ENCODE measurements around the gene TRABD2B. TPM values are rescaled to one million over a fixed set of nuclear protein-coding genes. Genes with fewer than 3 reads are reported as not detected.

Gene TRABD2B
- total RNA-seq, 1 donor from 2014 or later: 1.8 TPM

GRCh38 chr1:47913225-47913823, 83.9 kb downstream of the TRABD2B start:
- no peak for TF ChIP-seq CTCF (IDR thresholded peaks at IDR 0.05)
- intact Hi-C loops (cut with DNase I): no loop called here
- no peak overlapping the region for H3K27ac ChIP-seq
- DNase-seq (no peak), ATAC-seq (no peak)
- no peaks in the 10 kb centered on the region for H3K27me3 ChIP-seq (ENCODE audit: low read depth)
- no peaks in the 10 kb centered on the region for H3K4me1 ChIP-seq
- H3K4me3 ChIP-seq: no peak overlapping the region
- H3K36me3 ChIP-seq: no peaks in the 10 kb centered on the region
- no peaks in the 10 kb centered on the region for H3K9me3 ChIP-seq

DNA sequence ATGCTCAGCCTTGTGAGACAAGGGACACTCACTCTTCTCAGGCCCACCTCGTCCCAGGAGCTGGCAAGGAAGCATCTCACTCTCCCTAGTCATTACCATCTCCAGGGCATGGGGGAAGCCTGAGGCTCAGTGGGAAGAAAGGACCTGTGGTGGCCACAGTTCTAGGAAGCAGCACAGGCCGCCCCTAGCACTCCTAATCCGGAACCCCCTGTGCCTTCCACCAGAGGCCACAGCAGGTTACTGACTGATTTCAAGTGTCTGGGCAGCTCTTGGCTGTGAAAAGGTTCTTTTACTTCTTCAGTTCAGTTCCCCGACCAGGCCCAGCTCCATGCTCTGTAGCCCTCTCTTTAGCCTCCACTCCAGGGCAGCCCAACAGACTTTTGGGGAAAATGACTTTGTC, 84.4 kb downstream of the TRABD2B start:
- intact Hi-C loops (cut with DNase I): no loop called here
- Histone ChIP-seq H3K4me1 (no peaks in the 10 kb centered on the region), H3K27me3 (ENCODE audit: low read depth) (no peaks in the 10 kb centered on the region), H3K36me3 (no peaks in the 10 kb centered on the region), H3K9me3 (no peaks in the 10 kb centered on the region), H3K4me3 (no peak overlapping the region), H3K27ac (no peak overlapping the region)
- no peak for TF ChIP-seq CTCF (IDR thresholded peaks at IDR 0.05)
- ATAC-seq: no peak
- no peak for DNase-seq

- no peak for ATAC-seq
- H3K27me3 ChIP-seq (ENCODE audit: low read depth): no peaks in the 10 kb centered on the region
- TF ChIP-seq CTCF (IDR thresholded peaks at IDR 0.05): no peak
- intact Hi-C loops (cut with DNase I): no loop called here
- no peaks in the 10 kb centered on the region for H3K4me1 ChIP-seq
- H3K9me3 ChIP-seq: no peaks in the 10 kb centered on the region
- no peak for DNase-seq
- H3K27ac ChIP-seq: no peak overlapping the region
- H3K36me3 ChIP-seq: no peaks in the 10 kb centered on the region
- no peak overlapping the region for H3K4me3 ChIP-seq
These were observed 85.3 kb downstream of the TRABD2B start for GRCh38 chr1:47911892-47912291.

GRCh38 chr1:47911424-47911823, 85.8 kb downstream of the TRABD2B start:
- H3K4me1 ChIP-seq: no peaks in the 10 kb centered on the region
- H3K9me3 ChIP-seq: no peaks in the 10 kb centered on the region
- H3K27ac ChIP-seq: no peak overlapping the region
- ATAC-seq (no peak), DNase-seq (no peak)
- intact Hi-C loops (cut with DNase I): no loop called here
- no peak for TF ChIP-seq CTCF (IDR thresholded peaks at IDR 0.05)
- no peaks in the 10 kb centered on the region for H3K27me3 ChIP-seq (ENCODE audit: low read depth)
- no peak overlapping the region for H3K4me3 ChIP-seq
- H3K36me3 ChIP-seq: no peaks in the 10 kb centered on the region

- Histone ChIP-seq H3K36me3 (no peaks in the 10 kb centered on the region), H3K4me1 (no peaks in the 10 kb centered on the region), H3K4me3 (no peak overlapping the region), H3K27ac (no peak overlapping the region), H3K27me3 (ENCODE audit: low read depth) (no peaks in the 10 kb centered on the region), H3K9me3 (no peaks in the 10 kb centered on the region)
- no peak for TF ChIP-seq CTCF (IDR thresholded peaks at IDR 0.05)
- intact Hi-C loops (cut with DNase I): no loop called here
- ATAC-seq (no peak), DNase-seq (no peak)
These were observed 88.9 kb downstream of the TRABD2B start for GRCh38 chr1:47908258-47908657.

- TF ChIP-seq CTCF (IDR thresholded peaks at IDR 0.05): no peak
- Histone ChIP-seq H3K9me3 (no peaks in the 10 kb centered on the region), H3K27ac (no peak overlapping the region), H3K27me3 (ENCODE audit: low read depth) (no peaks in the 10 kb centered on the region), H3K36me3 (no peaks in the 10 kb centered on the region), H3K4me3 (no peak overlapping the region), H3K4me1 (no peaks in the 10 kb centered on the region)
- DNase-seq: no peak
- intact Hi-C loops (cut with DNase I): no loop called here
- ATAC-seq: no peak
These were observed 90.0 kb downstream of the TRABD2B start for GRCh38 chr1:47907177-47907528.

All from lower lobe of right lung (tissue), 2 donors.